ENCODE measurements around the gene GPR45.
A peak's percentile ranks its signal among the peaks of the same experiment; 100 is the strongest.
"Not testable (repeated sequence)": the region's sequence is repeated elsewhere in the genome, so short reads cannot be mapped to it uniquely, and the experiment has no call there.

GPR45 gene

GRCh38 chr2:105241443-105241842 lies at the start of gene GPR45:
GPR45 (plus strand) TSS chr2:105241743; CDS start chr2:105241859, 116 bp downstream.
- DNase-seq, result no peak

- DNase-seq, result no peak
These were observed 47.4 kb upstream of the GPR45 start for GRCh38 chr2:105194022-105194675.

GRCh38 chr2:105196651-105197050 lies 44.9 kb upstream of the GPR45 start:
- DNase-seq, result no peak

GRCh38 chr2:105215586-105216192 lies 25.9 kb upstream of the GPR45 start:
- DNase-seq, result no peak

GRCh38 chr2:105220604-105221003 lies 20.9 kb upstream of the GPR45 start:
- DNase-seq, result no peak

- DNase-seq, result no peak
These were observed 17.1 kb upstream of the GPR45 start for GRCh38 chr2:105224444-105224843.

- no peak for DNase-seq
These were observed 10.3 kb upstream of the GPR45 start for GRCh38 chr2:105231232-105231619.

- DNase-seq, result peak; percentile 57
These were observed 6.0 kb upstream of the GPR45 start for GRCh38 chr2:105235388-105236059.

- no peak for DNase-seq
These were observed 5.5 kb upstream of the GPR45 start for GRCh38 chr2:105236060-105236424.

- no peak for DNase-seq
These were observed 4.3 kb upstream of the GPR45 start for GRCh38 chr2:105237045-105237765.

- DNase-seq, result no peak
These were observed 2.8 kb upstream of the GPR45 start for GRCh38 chr2:105238664-105239240.

GRCh38 chr2:105239924-105240323 lies 1.6 kb upstream of the GPR45 start:
- no peak for DNase-seq

GRCh38 chr2:105242286-105242993 lies 897 bp downstream of the GPR45 start:
- DNase-seq, result no peak

GRCh38 chr2:105243961-105244360 lies 2.4 kb downstream of the GPR45 start:
- DNase-seq, result no peak

GRCh38 chr2:105244451-105244850 lies 2.9 kb downstream of the GPR45 start:
- no peak for DNase-seq

GRCh38 chr2:105248316-105249070 lies 7.0 kb downstream of the GPR45 start:
- no peak for DNase-seq

GRCh38 chr2:105249181-105249580 lies 7.6 kb downstream of the GPR45 start:
- no peak for DNase-seq

GRCh38 chr2:105249891-105250290 lies 8.3 kb downstream of the GPR45 start:
- no peak for DNase-seq

GRCh38 chr2:105251016-105251648 lies 9.6 kb downstream of the GPR45 start:
- DNase-seq, result not testable (repeated sequence)

GRCh38 chr2:105252271-105252670 lies 10.7 kb downstream of the GPR45 start:
- no peak for DNase-seq

- no peak for DNase-seq
These were observed 13.1 kb downstream of the GPR45 start for GRCh38 chr2:105254531-105255210.
